Lower leg skin (tissue), 3 donors: ENCODE data around the gene RARRES2.
"Not testable (repeated sequence)": the region's sequence is repeated elsewhere in the genome, so short reads cannot be mapped to it uniquely, and the experiment has no call there.

Experiments
- CTCF ChIP-seq, 3 donors: fragments of 450-650 bp; IDR thresholded peaks; one replicate each; pipeline ENCODE4 v1.5.1; 2016; ENCODE audit warnings: antibody characterized with exemption in 3 of 3, mild to moderate bottlenecking in 3 of 3, moderate library complexity in 2 of 3
- POLR2A ChIP-seq, 2 donors: fragments of 450-650 bp; IDR thresholded peaks; one replicate each; pipeline ENCODE4 v1.6.1; 2016 to 2017; ENCODE audit warnings: antibody characterized with exemption in 2 of 2, mild to moderate bottlenecking in 1 of 2, moderate library complexity in 1 of 2

- TF ChIP-seq CTCF, POLR2A (IDR thresholded peaks at IDR 0.05): not testable (repeated sequence)
Observed at GRCh38 chr7:150316987-150317386, 24.4 kb downstream of the RARRES2 start.
